Spinal cord (tissue), 10 donors: ENCODE data around the gene CUL4A. TPM values are rescaled to one million over a fixed set of nuclear protein-coding genes. Genes with fewer than 3 reads are reported as not detected.
A peak's percentile ranks its signal among the peaks of the same experiment; 100 is the strongest.

Experiments used
- DNase-seq, 6 donors: peaks; one replicate each; pipeline versions ENCODE4 v3.0.0 to v3.0.0-alpha.2; 2013 to 2015; ENCODE audit warnings: low spot score in 6 of 6, low read depth in 4 of 6
- H3K27ac ChIP-seq: one replicate; pipeline ENCODE4 v1.5.1; 2013; ENCODE audit warnings: low read depth, low read length, control low read depth
- H3K27me3 ChIP-seq: one replicate; pipeline ENCODE4 v1.6.1; 2013; ENCODE audit warnings: low read length; ENCODE audit not compliant: control insufficient read depth, insufficient read depth
- H3K36me3 ChIP-seq: one replicate; pipeline ENCODE4 v1.6.1; 2013; ENCODE audit warnings: low read length; ENCODE audit not compliant: control insufficient read depth, insufficient read depth
- H3K4me1 ChIP-seq: one replicate; pipeline ENCODE4 v1.6.1; 2013; ENCODE audit warnings: low read length; ENCODE audit not compliant: control insufficient read depth, insufficient read depth
- H3K4me3 ChIP-seq: one replicate; pipeline ENCODE4 v1.5.1; 2013; ENCODE audit warnings: low read depth, low read length, control low read depth
- H3K9me3 ChIP-seq: one replicate; pipeline ENCODE4 v1.6.1; 2013; ENCODE audit warnings: low read length; ENCODE audit not compliant: control insufficient read depth, insufficient read depth
- WGBS: methylation state at CpG from one replicate; pipeline ENCODE4 v1.1.5; 2013; ENCODE audit warnings: missing lambda C conversion rate; ENCODE audit not compliant: insufficient coverage; 5-methylcytosine and 5-hydroxymethylcytosine counted together
- polyA plus RNA-seq, 2 donors: library from polyadenylated mRNA; unstranded; fragments of 120-200 nt; gene quantifications; one replicate each; pipeline ENCODE4 v1.2.1, GENCODE V29; 2013; ENCODE audit not compliant: insufficient read length in 2 of 2
- total RNA-seq, 2 donors: library from RNA; depleted of rRNA in 1 of 2; stranded (reverse); fragments of 120-200 nt in 1 of 2; fragments of >200 nt in 1 of 2; gene quantifications; one replicate each; pipeline versions ENCODE4 v1.2.3 to v1.2.4, GENCODE V29; 2013 to 2014
- donor health status: healthy.

The CUL4A gene
- total and polyA plus RNA-seq, 4 donors, result 45.3 to 64.5 (median 55.3) TPM

- H3K27me3 ChIP-seq, result peaks cover 10% of the 10 kb centered on the region
- no peak overlapping the region for H3K27ac ChIP-seq
- 100% methylated on average over 4 of the region's 10 CpGs for WGBS
- H3K4me3 ChIP-seq, result no peak overlapping the region
- H3K4me1 ChIP-seq, result peaks cover 7% of the 10 kb centered on the region
- peak in 1 of 6 donors; percentile 46 for DNase-seq
- H3K9me3 ChIP-seq, result no peaks in the 10 kb centered on the region
- H3K36me3 ChIP-seq, result peaks cover 17% of the 10 kb centered on the region
Observed at GRCh38 chr13:113167155-113167554, 42.3 kb upstream of the CUL4A start.

- DNase-seq, result no peak
- H3K27ac ChIP-seq, result no peak overlapping the region
- no peaks in the 10 kb centered on the region for H3K9me3 ChIP-seq
- WGBS, result no CpG with 5 or more reads among the region's 3 CpGs
- H3K36me3 ChIP-seq, result peaks cover 20% of the 10 kb centered on the region
- no peak overlapping the region for H3K4me3 ChIP-seq
- H3K4me1 ChIP-seq, result peaks cover 7% of the 10 kb centered on the region
- H3K27me3 ChIP-seq, result peaks cover 10% of the 10 kb centered on the region
Observed at GRCh38 chr13:113167575-113167974, 41.8 kb upstream of the CUL4A start.

GRCh38 chr13:113168211-113168610 lies 41.2 kb upstream of the CUL4A start:
- Histone ChIP-seq H3K4me1 (peaks cover 2% of the 10 kb centered on the region), H3K4me3 (no peak overlapping the region), H3K27me3 (peaks cover 5% of the 10 kb centered on the region), H3K27ac (no peak overlapping the region), H3K36me3 (peaks cover 24% of the 10 kb centered on the region), H3K9me3 (no peaks in the 10 kb centered on the region)
- WGBS, result 62% methylated on average over 5 of the region's 7 CpGs
- DNase-seq, result peak in 2 of 6 donors; percentile 8 to 43

- H3K27ac ChIP-seq, result no peak overlapping the region
- peaks cover 27% of the 10 kb centered on the region for H3K36me3 ChIP-seq
Observed at GRCh38 chr13:113169277-113170272, 39.8 kb upstream of the CUL4A start.

GRCh38 chr13:113170511-113170910 lies 38.9 kb upstream of the CUL4A start:
- Histone ChIP-seq H3K4me3 (no peak overlapping the region), H3K27ac (no peak overlapping the region)
- 100% methylated on average over 3 of the region's 5 CpGs for WGBS

More at GRCh38 chr13:113169277-113170272, 39.8 kb upstream of the CUL4A start:
- Histone ChIP-seq H3K9me3 (no peaks in the 10 kb centered on the region), H3K4me1 (no peaks in the 10 kb centered on the region), H3K4me3 (no peak overlapping the region), H3K27me3 (no peaks in the 10 kb centered on the region)
- WGBS, result 93% methylated on average over 7 of the region's 13 CpGs
- DNase-seq, result no peak

GRCh38 chr13:113171250-113172125 lies 37.9 kb upstream of the CUL4A start:
- Histone ChIP-seq H3K4me3 (no peak overlapping the region), H3K27ac (no peak overlapping the region), H3K4me1 (no peaks in the 10 kb centered on the region), H3K36me3 (peaks cover 43% of the 10 kb centered on the region), H3K9me3 (no peaks in the 10 kb centered on the region), H3K27me3 (no peaks in the 10 kb centered on the region)
- whole genome bisulfite sequencing, result 95% methylated on average over 34 of the region's 34 CpGs
- DNase-seq, result no peak

More at GRCh38 chr13:113170511-113170910, 38.9 kb upstream of the CUL4A start:
- Histone ChIP-seq H3K36me3 (peaks cover 33% of the 10 kb centered on the region), H3K9me3 (no peaks in the 10 kb centered on the region), H3K4me1 (no peaks in the 10 kb centered on the region), H3K27me3 (no peaks in the 10 kb centered on the region)
- no peak for DNase-seq

GRCh38 chr13:113172419-113172926 lies 36.9 kb upstream of the CUL4A start:
- WGBS, result 95% methylated on average over 12 of the region's 13 CpGs
- Histone ChIP-seq H3K4me1 (no peaks in the 10 kb centered on the region), H3K36me3 (peaks cover 51% of the 10 kb centered on the region), H3K27ac (no peak overlapping the region), H3K4me3 (no peak overlapping the region), H3K27me3 (no peaks in the 10 kb centered on the region), H3K9me3 (no peaks in the 10 kb centered on the region)
- DNase-seq, result no peak

- no peak overlapping the region for H3K4me3 ChIP-seq
- H3K4me1 ChIP-seq, result no peaks in the 10 kb centered on the region
- H3K27ac ChIP-seq, result no peak overlapping the region
- WGBS, result 91% methylated on average over 4 of the region's 5 CpGs
- no peaks in the 10 kb centered on the region for H3K9me3 ChIP-seq
- no peak for DNase-seq
- no peaks in the 10 kb centered on the region for H3K27me3 ChIP-seq
- H3K36me3 ChIP-seq, result peaks cover 56% of the 10 kb centered on the region
Observed at GRCh38 chr13:113176280-113176679, 33.1 kb upstream of the CUL4A start.

- Histone ChIP-seq H3K36me3 (peaks cover 52% of the 10 kb centered on the region), H3K27me3 (no peaks in the 10 kb centered on the region)
Observed at GRCh38 chr13:113176822-113177221, 32.6 kb upstream of the CUL4A start.

More at GRCh38 chr13:113176822-113177221, 32.6 kb upstream of the CUL4A start:
- WGBS, result 88% methylated on average over 7 of the region's 14 CpGs
- no peak for DNase-seq
- Histone ChIP-seq H3K9me3 (no peaks in the 10 kb centered on the region), H3K27ac (no peak overlapping the region), H3K4me1 (no peaks in the 10 kb centered on the region), H3K4me3 (no peak overlapping the region)
